Measurements from ENCODE around the gene PHTF1.

PHTF1 gene

GRCh38 chr1:113787663-113788062, 28.4 kb upstream of the PHTF1 start:
- no peaks in the 10 kb centered on the region for H3K27me3 ChIP-seq (ENCODE audit: control insufficient read depth, insufficient read depth, low read length)

GRCh38 chr1:113786069-113786468, 26.8 kb upstream of the PHTF1 start:
- Histone ChIP-seq H3K9ac (no peak overlapping the region), H3K36me3 (ENCODE audit: control insufficient read depth, insufficient read depth, low read length) (no peaks in the 10 kb centered on the region), H2AFZ (no peak overlapping the region), H3K4me2 (ENCODE audit: low read length) (no peak overlapping the region), H3K79me2 (peaks cover 9% of the 10 kb centered on the region), H3K27me3 (ENCODE audit: control insufficient read depth, insufficient read depth, low read length) (no peaks in the 10 kb centered on the region), H3K27ac (no peak overlapping the region), H3K9me3 (ENCODE audit: control insufficient read depth, low read length) (no peaks in the 10 kb centered on the region), H3K4me3 (ENCODE audit: low read depth, low read length) (no peak overlapping the region), H3K4me1 (peaks cover 13% of the 10 kb centered on the region)
- TF ChIP-seq CTCF (IDR thresholded peaks at IDR 0.05) = no peak

More at GRCh38 chr1:113787663-113788062, 28.4 kb upstream of the PHTF1 start:
- Histone ChIP-seq H3K4me3 (ENCODE audit: low read depth, low read length) (no peak overlapping the region), H3K79me2 (peaks cover 11% of the 10 kb centered on the region), H3K9me3 (ENCODE audit: control insufficient read depth, low read length) (no peaks in the 10 kb centered on the region), H2AFZ (no peak overlapping the region), H3K9ac (no peak overlapping the region), H3K4me1 (peaks cover 13% of the 10 kb centered on the region), H3K4me2 (ENCODE audit: low read length) (no peak overlapping the region), H3K36me3 (ENCODE audit: control insufficient read depth, insufficient read depth, low read length) (no peaks in the 10 kb centered on the region), H3K27ac (no peak overlapping the region)
- no peak for TF ChIP-seq CTCF (IDR thresholded peaks at IDR 0.05)

- Histone ChIP-seq H3K9me3 (ENCODE audit: control insufficient read depth, low read length) (no peaks in the 10 kb centered on the region), H3K4me2 (ENCODE audit: low read length) (no peak overlapping the region), H3K4me3 (ENCODE audit: low read depth, low read length) (no peak overlapping the region), H3K27ac (no peak overlapping the region), H3K4me1 (peaks cover 13% of the 10 kb centered on the region), H3K36me3 (ENCODE audit: control insufficient read depth, insufficient read depth, low read length) (no peaks in the 10 kb centered on the region), H2AFZ (no peak overlapping the region), H3K27me3 (ENCODE audit: control insufficient read depth, insufficient read depth, low read length) (no peaks in the 10 kb centered on the region), H3K9ac (no peak overlapping the region), H3K79me2 (peaks cover 12% of the 10 kb centered on the region)
- TF ChIP-seq CTCF (IDR thresholded peaks at IDR 0.05) = no peak
These were observed 25.0 kb upstream of the PHTF1 start for GRCh38 chr1:113784104-113784779.

- Histone ChIP-seq H3K4me1 (peaks cover 13% of the 10 kb centered on the region), H3K9ac (no peak overlapping the region)
These were observed 24.2 kb upstream of the PHTF1 start for GRCh38 chr1:113783254-113784103.

More at GRCh38 chr1:113783254-113784103, 24.2 kb upstream of the PHTF1 start:
- Histone ChIP-seq H2AFZ (no peak overlapping the region), H3K4me2 (ENCODE audit: low read length) (no peak overlapping the region), H3K27me3 (ENCODE audit: control insufficient read depth, insufficient read depth, low read length) (no peaks in the 10 kb centered on the region), H3K79me2 (peaks cover 11% of the 10 kb centered on the region), H3K4me3 (ENCODE audit: low read depth, low read length) (no peak overlapping the region), H3K9me3 (ENCODE audit: control insufficient read depth, low read length) (no peaks in the 10 kb centered on the region), H3K36me3 (ENCODE audit: control insufficient read depth, insufficient read depth, low read length) (no peaks in the 10 kb centered on the region), H3K27ac (no peak overlapping the region)
- no peak for TF ChIP-seq CTCF (IDR thresholded peaks at IDR 0.05)
